ENCODE measurements around the gene ACIN1. TPM values are rescaled to one million over a fixed set of nuclear protein-coding genes. Genes with fewer than 3 reads are reported as not detected.
"Not testable (repeated sequence)": the region's sequence is repeated elsewhere in the genome, so short reads cannot be mapped to it uniquely, and the experiment has no call there.

The ACIN1 gene
- total RNA-seq, 1 donor from 2014 or later = 163 TPM

DNA sequence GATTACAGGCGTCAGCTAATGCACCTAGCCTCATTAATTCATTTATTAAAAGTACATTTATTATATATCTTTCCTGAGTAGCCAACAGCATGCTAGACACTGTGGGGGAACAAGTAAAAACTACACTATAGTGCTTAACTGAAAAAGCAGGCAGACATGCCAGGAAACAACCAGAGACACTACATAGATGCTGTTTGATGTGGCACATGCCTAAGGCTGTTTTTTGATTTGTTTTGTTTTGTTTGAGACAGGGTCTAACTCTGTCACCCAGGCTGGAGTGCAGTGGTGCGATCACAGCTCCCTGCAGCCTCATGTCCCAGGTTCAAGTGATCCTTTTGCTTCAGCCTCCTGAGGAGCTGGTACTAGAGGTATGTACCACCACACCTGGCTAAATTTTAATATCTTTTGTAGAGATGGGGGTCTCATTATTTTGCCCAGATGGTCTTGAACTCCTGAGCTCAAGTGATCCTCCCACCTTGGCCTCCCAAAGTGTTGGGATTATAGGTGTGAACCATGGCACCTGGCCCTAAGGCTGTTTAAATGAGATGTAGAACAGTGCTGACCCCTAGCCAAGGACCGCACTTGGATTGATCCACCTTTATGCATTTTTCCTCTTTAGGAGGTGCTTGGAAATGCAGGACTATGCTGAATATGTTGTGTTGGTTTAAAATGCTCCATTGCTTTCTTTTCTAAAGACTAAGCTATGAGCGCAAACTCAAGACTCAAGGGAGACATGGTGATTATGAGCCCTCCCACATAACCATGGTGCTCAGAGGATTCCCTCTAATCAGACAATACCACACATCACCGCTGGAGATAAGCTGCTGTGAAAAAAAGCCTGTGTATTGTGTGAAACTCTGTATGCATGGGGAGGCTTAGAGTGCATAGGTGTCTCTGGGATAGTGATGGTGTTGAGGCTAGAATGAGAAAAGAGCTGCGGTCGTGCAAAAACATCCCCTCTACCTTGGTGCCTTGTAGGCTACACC lies 74.5 kb downstream of the ACIN1 start:
- intact Hi-C loops (cut with DNase I) = no loop called here

GRCh38 chr14:23018107-23018506 lies 76.8 kb downstream of the ACIN1 start:
- intact Hi-C loops (cut with DNase I) = no loop called here
- Histone ChIP-seq H3K9me3 (no peaks in the 10 kb centered on the region), H3K27me3 (ENCODE audit: low read depth) (no peaks in the 10 kb centered on the region), H3K36me3 (no peaks in the 10 kb centered on the region), H3K27ac (no peak overlapping the region), H3K4me3 (no peak overlapping the region), H3K4me1 (no peaks in the 10 kb centered on the region)
- no peak for DNase-seq
- ATAC-seq = no peak
- TF ChIP-seq, protein P1, sequence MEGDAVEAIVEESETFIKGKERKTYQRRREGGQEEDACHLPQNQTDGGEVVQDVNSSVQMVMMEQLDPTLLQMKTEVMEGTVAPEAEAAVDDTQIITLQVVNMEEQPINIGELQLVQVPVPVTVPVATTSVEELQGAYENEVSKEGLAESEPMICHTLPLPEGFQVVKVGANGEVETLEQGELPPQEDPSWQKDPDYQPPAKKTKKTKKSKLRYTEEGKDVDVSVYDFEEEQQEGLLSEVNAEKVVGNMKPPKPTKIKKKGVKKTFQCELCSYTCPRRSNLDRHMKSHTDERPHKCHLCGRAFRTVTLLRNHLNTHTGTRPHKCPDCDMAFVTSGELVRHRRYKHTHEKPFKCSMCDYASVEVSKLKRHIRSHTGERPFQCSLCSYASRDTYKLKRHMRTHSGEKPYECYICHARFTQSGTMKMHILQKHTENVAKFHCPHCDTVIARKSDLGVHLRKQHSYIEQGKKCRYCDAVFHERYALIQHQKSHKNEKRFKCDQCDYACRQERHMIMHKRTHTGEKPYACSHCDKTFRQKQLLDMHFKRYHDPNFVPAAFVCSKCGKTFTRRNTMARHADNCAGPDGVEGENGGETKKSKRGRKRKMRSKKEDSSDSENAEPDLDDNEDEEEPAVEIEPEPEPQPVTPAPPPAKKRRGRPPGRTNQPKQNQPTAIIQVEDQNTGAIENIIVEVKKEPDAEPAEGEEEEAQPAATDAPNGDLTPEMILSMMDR (IDR thresholded peaks at IDR 0.05) = no peak

More for the DNA sequence above, 74.5 kb downstream of the ACIN1 start:
- no peak for ATAC-seq
- H3K9me3 ChIP-seq = no peaks in the 10 kb centered on the region
- H3K4me3 ChIP-seq = no peak overlapping the region
- peaks cover 12% of the 10 kb centered on the region for H3K36me3 ChIP-seq
- no peaks in the 10 kb centered on the region for H3K27me3 ChIP-seq (ENCODE audit: low read depth)
- no peaks in the 10 kb centered on the region for H3K4me1 ChIP-seq
- DNase-seq = no peak
- TF ChIP-seq, protein P1 (IDR thresholded peaks at IDR 0.05) = no peak
- H3K27ac ChIP-seq = no peak overlapping the region

GRCh38 chr14:23017091-23017490 lies 77.8 kb downstream of the ACIN1 start:
- Histone ChIP-seq H3K27me3 (ENCODE audit: low read depth) (no peaks in the 10 kb centered on the region), H3K4me1 (no peaks in the 10 kb centered on the region), H3K36me3 (no peaks in the 10 kb centered on the region), H3K4me3 (no peak overlapping the region), H3K27ac (no peak overlapping the region), H3K9me3 (no peaks in the 10 kb centered on the region)
- ATAC-seq (no peak), DNase-seq (no peak)
- TF ChIP-seq, protein P1 (IDR thresholded peaks at IDR 0.05) = no peak
- intact Hi-C loops (cut with DNase I) = no loop called here

DNA sequence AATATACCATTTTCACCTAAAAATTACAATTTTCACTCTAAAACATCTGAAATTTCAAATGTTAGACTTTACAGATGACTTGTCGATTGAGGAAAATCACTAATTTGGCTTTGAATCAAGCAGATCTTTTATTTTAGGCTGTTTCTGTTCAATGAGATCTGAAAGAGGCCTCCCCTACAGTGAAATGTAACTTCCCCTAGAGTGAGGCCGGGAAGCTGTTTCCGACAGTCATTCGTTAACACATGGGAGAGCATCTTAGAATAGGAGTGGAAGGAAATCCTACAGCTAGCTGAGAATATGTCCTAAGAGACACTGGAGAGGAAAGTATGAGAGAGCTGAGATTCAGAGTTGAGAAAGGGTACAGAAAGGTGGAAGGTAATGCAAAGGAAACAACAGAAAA lies 79.3 kb downstream of the ACIN1 start:
- Histone ChIP-seq H3K4me1 (no peaks in the 10 kb centered on the region), H3K27me3 (ENCODE audit: low read depth) (no peaks in the 10 kb centered on the region), H3K4me3 (no peak overlapping the region), H3K36me3 (no peaks in the 10 kb centered on the region), H3K27ac (no peak overlapping the region), H3K9me3 (no peaks in the 10 kb centered on the region)
- ATAC-seq (no peak), DNase-seq (no peak)
- TF ChIP-seq, protein P1 (IDR thresholded peaks at IDR 0.05) = no peak
- intact Hi-C loops (cut with DNase I) = no loop called here

DNA sequence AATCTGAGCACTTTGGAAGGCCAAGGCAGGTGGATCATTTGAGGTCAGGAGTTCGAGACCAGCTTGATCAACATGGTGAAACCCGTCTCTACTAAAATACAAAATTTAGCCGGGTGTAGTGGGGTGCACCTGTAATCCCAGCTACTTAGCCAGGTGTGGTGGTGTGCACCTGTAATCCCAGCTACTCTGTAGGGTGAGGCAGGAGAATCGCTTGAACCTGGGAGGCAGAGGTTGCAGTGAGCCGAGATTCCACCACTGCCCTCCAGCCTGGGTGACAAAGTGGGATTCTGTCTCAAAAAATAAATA lies 81.2 kb downstream of the ACIN1 start:
- H3K27ac ChIP-seq; intact Hi-C loops (cut with DNase I); DNase-seq; H3K9me3 ChIP-seq; H3K36me3 ChIP-seq; H3K27me3 ChIP-seq (ENCODE audit: low read depth); H3K4me1 ChIP-seq; ATAC-seq; H3K4me3 ChIP-seq: not testable (repeated sequence)

GRCh38 chr14:23013054-23013748 lies 81.7 kb downstream of the ACIN1 start:
- Histone ChIP-seq H3K4me1 (peaks cover 7% of the 10 kb centered on the region), H3K27ac (no peak overlapping the region), H3K27me3 (ENCODE audit: low read depth) (no peaks in the 10 kb centered on the region), H3K36me3 (no peaks in the 10 kb centered on the region), H3K4me3 (no peak overlapping the region), H3K9me3 (no peaks in the 10 kb centered on the region)
- TF ChIP-seq, protein P1 (IDR thresholded peaks at IDR 0.05) = no peak
- DNase-seq = no peak
- no peak for ATAC-seq
- intact Hi-C loops (cut with DNase I) = no loop called here
